Cerebellar cortex (tissue), 1 donor: Measurements from ENCODE around the gene VAMP8.

Source experiments
- DNase-seq: peaks from one replicate; pipeline ENCODE4 v3.0.0-alpha.2; 2015; ENCODE audit warnings: low spot score

VAMP8 gene

DNA sequence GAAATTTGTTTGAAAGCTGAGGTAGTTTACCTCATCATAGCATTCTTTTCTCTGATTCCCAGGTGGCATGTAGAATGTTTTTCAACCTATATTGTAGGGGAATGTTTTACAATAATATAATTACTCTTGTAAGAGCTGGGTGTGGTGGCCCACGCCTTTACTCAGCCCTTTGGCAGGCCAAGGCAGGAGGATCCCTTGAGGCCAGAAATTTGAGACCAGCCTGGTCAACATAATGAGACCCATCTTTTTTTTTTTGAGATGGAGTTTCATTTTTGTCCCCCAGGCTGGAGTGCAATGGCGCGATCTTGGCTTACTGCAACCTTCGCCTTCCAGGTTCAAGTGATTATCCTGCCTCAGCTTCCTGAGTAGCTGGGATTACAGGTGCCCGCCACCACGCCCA, 42.2 kb downstream of the VAMP8 start:
- DNase-seq = no peak

DNA sequence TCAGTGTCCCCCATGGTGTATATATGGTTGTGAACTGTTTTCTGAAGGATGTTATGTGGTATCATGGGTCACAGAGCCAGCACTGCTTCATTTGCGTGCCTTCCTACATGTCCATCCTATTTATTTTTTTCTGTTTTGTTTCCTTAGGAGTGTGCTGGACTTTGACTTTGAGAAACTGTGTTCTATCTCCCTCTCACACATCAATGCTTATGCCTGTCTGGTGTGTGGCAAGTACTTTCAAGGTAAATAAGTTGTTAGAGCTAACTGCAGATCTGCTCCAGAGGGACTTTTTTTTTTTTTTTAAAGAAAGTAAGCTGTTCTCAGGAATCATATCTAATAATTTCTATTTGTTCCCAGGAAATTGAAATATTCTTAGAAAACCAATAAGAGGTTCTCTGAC, 44.0 kb downstream of the VAMP8 start:
- DNase-seq = no peak

DNA sequence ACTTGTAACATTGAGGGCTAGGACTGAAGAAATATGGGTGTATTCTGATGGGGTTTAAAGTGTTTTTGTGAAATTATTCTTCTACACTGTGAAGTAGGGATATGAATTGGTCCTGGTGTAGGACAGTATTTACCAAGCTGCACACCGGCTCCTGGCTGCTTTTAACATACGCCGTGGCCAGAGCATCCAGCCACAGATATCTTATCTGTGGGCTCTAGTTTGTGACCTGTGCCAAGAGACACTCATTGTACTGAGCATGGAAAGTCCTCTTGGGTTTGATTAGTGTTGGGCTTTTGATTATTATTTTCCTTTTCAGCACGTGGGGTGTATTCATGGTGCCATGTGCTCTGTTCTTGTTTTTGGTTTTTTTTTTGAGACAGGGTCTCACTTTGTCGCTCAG, 46.6 kb downstream of the VAMP8 start:
- no peak for DNase-seq

DNA sequence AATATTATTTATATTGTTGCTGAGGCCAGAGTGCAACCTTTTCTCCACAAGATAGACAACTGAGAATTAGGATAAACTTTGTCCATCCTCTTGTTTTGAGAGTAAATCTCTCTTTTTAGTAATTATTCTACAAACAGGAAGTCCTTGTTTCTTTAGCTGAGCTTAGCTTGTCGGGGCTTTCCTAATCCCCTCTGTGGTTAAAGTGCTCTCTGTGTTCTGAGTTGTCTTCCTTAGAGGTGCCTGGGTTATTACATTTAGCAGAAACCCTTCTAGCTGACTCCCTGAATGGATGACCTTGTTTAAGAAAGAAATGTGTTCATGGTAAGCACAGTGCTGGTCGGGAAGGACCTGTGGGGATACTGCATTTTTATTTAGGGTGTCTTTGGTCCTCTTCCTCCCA, 51.3 kb downstream of the VAMP8 start:
- no peak for DNase-seq

DNA sequence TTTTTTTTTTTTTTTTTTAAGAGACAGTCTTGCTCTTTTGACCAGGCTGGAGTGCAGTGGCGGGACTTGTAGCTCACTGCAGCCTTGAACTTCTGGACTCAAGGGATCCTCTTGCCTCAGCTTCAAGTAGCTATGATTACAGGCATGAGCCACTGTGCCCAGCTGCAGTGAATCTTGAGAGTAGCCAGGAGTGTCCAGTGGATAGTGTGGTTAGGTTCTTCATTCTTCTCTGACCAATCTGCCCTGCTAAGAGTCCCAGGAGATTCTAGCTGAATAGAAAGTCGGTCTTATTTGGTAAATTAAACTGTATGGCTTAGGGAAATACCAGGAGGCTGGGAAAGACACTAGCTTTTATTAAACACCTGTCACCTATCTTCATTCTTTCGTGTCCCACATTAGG, 53.9 kb downstream of the VAMP8 start:
- DNase-seq = no peak
